Activated gamma-delta T cell (primary cell): Measurements from ENCODE around the gene HMCN2.

Experiments
- DNase-seq: peaks from one replicate; lab custom pipeline; 2025; lab: John Stamatoyannopoulos, UW

The HMCN2 gene

DNA sequence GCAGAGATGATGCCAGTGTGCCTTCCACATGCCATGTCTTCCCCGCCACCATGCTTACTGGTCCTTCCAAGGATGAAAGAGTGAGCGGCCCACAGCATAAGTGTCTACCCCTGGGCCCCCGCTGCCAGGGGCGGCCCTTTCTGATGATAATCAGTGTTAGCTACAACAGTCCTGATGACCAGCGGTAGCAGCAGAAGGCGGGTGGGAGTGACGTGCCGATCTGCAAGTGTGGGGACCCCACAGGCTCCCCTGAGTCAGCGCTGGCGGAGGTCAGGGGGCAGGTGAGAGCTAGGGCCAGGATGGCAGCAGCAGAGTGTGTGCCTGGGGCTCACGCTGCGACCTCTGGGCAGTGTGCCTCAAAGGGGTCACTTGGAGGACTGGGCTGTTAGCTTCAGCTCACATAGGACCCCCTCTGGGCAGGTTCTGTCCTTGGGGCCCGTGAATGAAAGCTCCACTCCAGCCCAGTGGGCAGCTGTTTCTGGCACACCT lies 80.4 kb downstream of the HMCN2 start:
- no peak for DNase-seq

- DNase-seq = no peak
These were observed 80.9 kb downstream of the HMCN2 start for GRCh38 chr9:130346431-130346830.

GRCh38 chr9:130347036-130347435 lies 81.5 kb downstream of the HMCN2 start:
- DNase-seq = no peak

- no peak for DNase-seq
These were observed 82.4 kb downstream of the HMCN2 start for GRCh38 chr9:130347931-130348330.

DNA sequence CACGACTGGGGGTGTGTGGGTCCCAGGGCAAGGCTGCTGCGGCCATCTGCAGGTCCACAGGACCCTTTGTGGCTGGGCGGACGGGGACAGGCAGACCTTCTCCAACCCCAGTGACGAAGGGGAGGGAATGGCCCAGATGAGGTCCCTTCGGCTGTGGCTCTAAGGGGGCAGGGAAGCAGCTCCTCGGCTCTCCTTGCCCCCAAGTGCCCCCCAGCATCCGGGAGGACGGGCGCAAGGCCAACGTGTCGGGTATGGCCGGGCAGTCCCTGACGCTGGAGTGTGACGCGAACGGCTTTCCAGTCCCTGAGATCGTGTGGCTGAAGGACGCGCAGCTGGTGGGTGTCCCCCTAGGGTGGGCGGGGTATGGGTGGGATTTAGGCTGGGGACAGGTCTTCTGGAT lies 82.8 kb downstream of the HMCN2 start:
- no peak for DNase-seq

GRCh38 chr9:130348881-130349280 lies 83.3 kb downstream of the HMCN2 start:
- DNase-seq = no peak

GRCh38 chr9:130349398-130349797 lies 83.8 kb downstream of the HMCN2 start:
- no peak for DNase-seq

DNA sequence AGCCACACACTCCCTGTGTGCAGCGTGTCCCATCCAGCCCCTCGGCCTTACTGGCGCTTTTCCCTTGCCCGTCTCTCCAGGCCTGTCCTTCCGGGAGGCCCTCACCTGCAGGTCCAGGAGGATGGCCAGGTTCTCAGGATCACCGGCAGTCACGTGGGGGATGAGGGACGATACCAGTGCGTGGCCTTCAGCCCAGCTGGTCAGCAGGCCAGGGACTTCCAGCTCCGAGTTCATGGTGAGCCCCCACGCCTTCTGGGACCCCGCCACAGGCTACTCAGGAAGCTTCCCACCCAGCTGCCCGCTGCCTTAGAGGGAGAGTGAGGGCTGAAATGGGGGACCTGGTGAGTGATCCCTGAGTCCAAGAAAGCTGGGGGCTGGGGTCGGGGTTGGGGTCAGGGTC lies 85.8 kb downstream of the HMCN2 start:
- no peak for DNase-seq

DNA sequence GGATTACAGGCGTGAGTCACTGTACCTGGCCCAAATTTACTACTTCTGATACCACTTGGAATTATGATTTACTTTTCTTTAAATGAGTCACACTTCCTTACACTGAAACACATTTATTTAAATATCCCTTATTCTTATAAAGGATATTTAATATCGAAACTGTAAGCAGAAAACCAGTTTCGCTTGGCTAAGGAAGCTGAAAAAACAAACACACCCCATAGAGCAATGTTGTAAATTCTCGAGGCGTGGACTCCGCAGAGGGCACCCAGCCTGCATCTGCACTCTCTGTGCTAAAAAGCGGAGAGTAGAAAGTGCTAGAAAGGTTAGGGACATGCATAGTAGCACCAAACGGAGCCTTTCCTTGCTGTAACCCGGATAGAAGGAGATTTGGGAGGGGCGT lies 86.5 kb downstream of the HMCN2 start:
- DNase-seq = no peak

DNA sequence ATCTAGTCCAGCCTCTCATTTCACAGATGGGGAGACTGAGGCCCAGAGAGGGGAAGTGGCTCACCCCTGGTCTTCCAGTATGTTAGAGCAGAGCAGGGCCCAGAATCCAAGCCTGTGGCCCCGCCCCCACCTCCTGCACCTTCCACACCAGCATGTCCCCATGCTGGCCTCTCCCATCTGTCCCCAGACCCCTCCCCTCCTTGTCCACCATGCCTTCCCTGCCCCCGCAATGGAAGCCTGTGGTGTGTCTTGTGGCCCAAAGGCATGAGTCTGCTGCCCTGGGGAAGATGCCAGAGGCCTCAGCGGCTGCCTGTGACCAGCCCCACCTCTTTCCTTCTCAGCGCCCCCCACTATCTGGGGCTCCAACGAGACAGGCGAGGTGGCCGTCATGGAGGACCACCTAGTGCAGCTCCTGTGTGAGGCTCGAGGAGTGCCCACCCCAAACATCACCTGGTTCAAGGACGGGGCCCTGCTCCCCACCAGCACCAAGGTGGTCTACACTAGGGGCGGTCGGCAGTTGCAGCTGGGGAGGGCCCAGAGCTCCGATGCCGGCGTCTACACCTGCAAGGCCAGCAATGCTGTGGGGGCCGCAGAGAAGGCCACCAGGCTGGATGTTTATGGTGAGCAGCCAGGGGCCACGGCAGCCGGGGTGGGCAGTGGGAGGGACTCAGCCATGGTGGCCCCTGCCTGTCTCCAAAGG lies 87.2 kb downstream of the HMCN2 start:
- no peak for DNase-seq

DNA sequence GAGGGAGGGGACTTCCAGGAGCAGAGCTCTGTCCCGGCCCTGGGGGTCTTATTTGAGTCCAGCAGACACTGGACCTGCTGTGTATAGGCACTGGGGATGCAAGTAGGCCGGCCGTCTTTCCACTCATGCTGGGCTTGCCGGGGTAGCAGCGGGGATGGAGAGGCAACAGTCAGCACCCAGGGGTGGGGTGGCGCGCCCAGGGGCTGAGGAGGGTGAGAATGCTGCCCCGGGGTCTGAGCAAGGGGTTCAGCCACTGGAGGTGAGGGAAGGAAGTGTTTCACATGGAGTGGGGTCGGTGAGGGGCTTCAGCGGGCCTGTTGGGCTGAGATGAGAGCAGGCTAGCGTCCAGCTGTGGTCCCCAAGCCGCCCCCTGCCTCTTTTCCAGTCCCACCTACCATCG lies 88.8 kb downstream of the HMCN2 start:
- DNase-seq = no peak

GRCh38 chr9:130354806-130355205 lies 89.2 kb downstream of the HMCN2 start:
- no peak for DNase-seq

DNA sequence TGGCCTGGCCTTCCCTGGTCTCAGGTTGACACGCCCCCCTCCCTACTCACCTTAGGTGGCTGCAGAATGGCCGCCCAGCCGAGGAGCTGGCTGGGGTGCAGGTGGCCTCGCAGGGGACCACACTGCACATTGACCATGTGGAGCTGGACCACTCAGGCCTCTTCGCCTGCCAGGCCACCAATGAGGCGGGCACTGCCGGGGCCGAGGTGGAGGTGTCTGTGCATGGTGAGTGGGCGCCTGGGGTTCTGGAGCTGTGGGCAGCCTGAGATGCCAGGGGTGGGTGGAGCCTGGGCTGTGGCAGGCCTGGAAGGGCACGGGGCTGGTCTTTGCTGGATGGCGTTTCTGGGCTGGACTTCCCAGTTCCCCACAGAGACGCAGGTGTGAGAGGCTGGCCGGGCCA lies 90.5 kb downstream of the HMCN2 start:
- DNase-seq = no peak

GRCh38 chr9:130356877-130357584 lies 91.5 kb downstream of the HMCN2 start:
- DNase-seq = no peak

- no peak for DNase-seq
These were observed 93.4 kb downstream of the HMCN2 start for GRCh38 chr9:130358928-130359327.

GRCh38 chr9:130359819-130360218 lies 94.3 kb downstream of the HMCN2 start:
- DNase-seq = no peak

- DNase-seq = no peak
These were observed 95.1 kb downstream of the HMCN2 start for GRCh38 chr9:130360672-130361071.

- no peak for DNase-seq
These were observed 96.4 kb downstream of the HMCN2 start for GRCh38 chr9:130361873-130362362.

DNA sequence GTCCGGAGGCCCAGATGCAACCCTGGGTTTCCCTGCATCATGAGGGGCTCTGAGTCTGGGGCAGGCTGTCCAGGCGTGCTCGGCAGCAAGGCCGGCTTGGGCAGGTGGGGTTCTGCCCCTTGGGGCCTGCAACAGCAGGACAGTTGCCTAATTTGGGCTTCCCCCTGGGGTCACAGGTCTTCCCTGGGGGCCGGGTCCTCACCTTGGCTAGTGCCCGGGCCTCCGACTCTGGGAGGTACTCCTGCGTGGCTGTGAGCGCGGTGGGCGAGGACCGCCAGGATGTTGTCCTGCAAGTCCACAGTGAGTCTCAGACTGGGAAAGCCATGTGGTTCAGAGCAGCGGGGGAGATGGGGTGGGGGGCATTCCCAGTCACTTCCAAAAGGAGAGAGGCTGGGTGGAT lies 97.1 kb downstream of the HMCN2 start:
- no peak for DNase-seq

GRCh38 chr9:130363755-130364404 lies 98.3 kb downstream of the HMCN2 start:
- DNase-seq = no peak

DNA sequence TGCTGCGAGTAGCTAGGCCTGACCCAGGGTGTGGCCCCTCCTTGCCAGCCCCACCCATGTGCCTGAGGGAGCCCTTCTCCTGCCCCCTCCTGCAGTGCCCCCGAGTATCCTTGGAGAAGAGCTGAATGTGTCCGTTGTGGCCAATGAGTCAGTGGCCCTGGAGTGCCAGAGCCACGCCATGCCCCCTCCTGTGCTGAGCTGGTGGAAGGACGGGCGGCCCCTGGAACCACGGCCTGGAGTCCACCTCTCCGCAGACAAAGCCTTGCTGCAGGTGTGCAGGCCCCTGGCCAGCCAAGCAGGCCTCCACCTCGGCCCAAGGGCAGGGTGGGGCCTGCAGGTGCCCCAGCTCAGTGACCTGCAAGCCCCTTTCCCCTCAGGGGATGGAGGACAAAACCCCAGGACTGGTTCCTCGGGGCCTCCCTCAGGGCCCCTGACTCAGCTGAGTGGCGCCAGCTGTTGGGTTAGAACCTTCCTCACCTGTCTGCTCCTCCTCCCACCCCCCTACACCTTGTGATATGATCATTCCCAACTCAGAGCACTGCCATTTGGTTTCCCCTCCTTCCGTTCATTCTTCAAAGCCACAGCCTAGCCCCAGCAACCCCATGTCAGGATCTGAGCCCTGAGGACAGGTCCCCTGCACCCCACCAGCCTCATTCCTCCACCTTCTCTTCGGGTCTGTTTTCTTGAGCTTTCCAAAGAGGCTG lies 99.2 kb downstream of the HMCN2 start:
- DNase-seq = no peak

- DNase-seq = no peak
These were observed 99.8 kb downstream of the HMCN2 start for GRCh38 chr9:130365323-130365721.
